Gastrocnemius medialis (tissue), 4 donors: ENCODE measurements around the gene FFAR3. TPM values are rescaled to one million over a fixed set of nuclear protein-coding genes. Genes with fewer than 3 reads are reported as not detected.
"Not testable (repeated sequence)": the region's sequence is repeated elsewhere in the genome, so short reads cannot be mapped to it uniquely, and the experiment has no call there.

ENCODE experiments used
- ATAC-seq, 2 donors: fragments of 150-250 bp; one replicate each; pipeline ENCODE4 v1.9.1; 2016
- DNase-seq, 2 donors: peaks; one replicate each; pipeline ENCODE4 v3.0.0-alpha.2; 2019
- H3K27ac ChIP-seq, 4 donors: fragments of 200-600 bp; sonication (generic); 1 replicate in 1 of 4; 2 replicates in 3 of 4; pipeline ENCODE4 v1.5.1; 2016 to 2018; ENCODE audit warnings: mild to moderate bottlenecking in 2 of 4, moderate library complexity in 1 of 4
- H3K27me3 ChIP-seq, 3 donors: fragments of 200-600 bp; sonication (generic) in 2 of 3; 1 replicate in 1 of 3; 2 replicates in 2 of 3; pipeline versions ENCODE4 v1.5.1 to v1.6.0; 2016 to 2019; ENCODE audit warnings: mild to moderate bottlenecking in 1 of 3, moderate library complexity in 1 of 3
- H3K36me3 ChIP-seq, 2 donors: fragments of 200-600 bp; sonication (generic) in 1 of 2; one replicate each; pipeline ENCODE4 v1.5.1; 2017 to 2018
- H3K4me1 ChIP-seq, 2 donors: fragments of 200-600 bp; sonication (generic) in 1 of 2; one replicate each; pipeline ENCODE4 v1.5.1; 2016 to 2017; ENCODE audit warnings: mild to moderate bottlenecking in 2 of 2
- H3K4me3 ChIP-seq, 4 donors: fragments of 200-600 bp; sonication (generic) in 3 of 4; 1 replicate in 1 of 4; 2 replicates in 3 of 4; pipeline ENCODE4 v1.5.1; 2016 to 2019; ENCODE audit warnings: mild to moderate bottlenecking in 2 of 4
- H3K9me3 ChIP-seq, 3 donors: fragments of 200-600 bp; sonication (generic) in 2 of 3; 1 replicate in 1 of 3; 2 replicates in 2 of 3; pipeline ENCODE4 v1.5.1; 2016 to 2019
- POLR2A ChIP-seq, 2 donors: fragments of 450-650 bp; IDR thresholded peaks; one replicate each; pipeline ENCODE4 v1.6.1; 2017; ENCODE audit warnings: antibody characterized with exemption in 2 of 2, mild to moderate bottlenecking in 2 of 2, moderate library complexity in 2 of 2
- in situ Hi-C, 4 donors: fragments of 200-750 bp; cut with MboI; loops; one replicate each; pipeline versions ENCODE4 v1.15.0 to v1.8.0; 2017; ENCODE audit warnings: low sequenced_read_pairs in 4 of 4
- intact Hi-C: fragments of 100-400 bp; cut with DNase I; formaldehyde crosslinking; loops from one replicate; pipeline ENCODE4 v1.15.1; 2023; ENCODE audit warnings: low total_unique reads
- total RNA-seq, 4 donors: library from RNA; depleted of rRNA; stranded (reverse); fragments of >200 nt; gene quantifications; one replicate each; pipeline versions ENCODE4 v1.1.0 to v1.2.3, GENCODE V29; 2016
- TF ChIP-seq, protein P1 (sequence below), 5 experiments: fragments of 450-650 bp in 3 of 5; fragments of 200-600 bp in 2 of 5; sonication (generic) in 2 of 5; IDR thresholded peaks in 4 of 5; conservative IDR thresholded peaks in 1 of 5; 1 replicate in 4 of 5; 2 replicates in 1 of 5; pipeline ENCODE4 v1.5.1; 2016 to 2019; ENCODE audit warnings: antibody characterized with exemption in 5 of 5, mild to moderate bottlenecking in 3 of 5, moderate library complexity in 3 of 5

FFAR3 gene
- total RNA-seq, 4 donors from 2014 or later = not detected

DNA sequence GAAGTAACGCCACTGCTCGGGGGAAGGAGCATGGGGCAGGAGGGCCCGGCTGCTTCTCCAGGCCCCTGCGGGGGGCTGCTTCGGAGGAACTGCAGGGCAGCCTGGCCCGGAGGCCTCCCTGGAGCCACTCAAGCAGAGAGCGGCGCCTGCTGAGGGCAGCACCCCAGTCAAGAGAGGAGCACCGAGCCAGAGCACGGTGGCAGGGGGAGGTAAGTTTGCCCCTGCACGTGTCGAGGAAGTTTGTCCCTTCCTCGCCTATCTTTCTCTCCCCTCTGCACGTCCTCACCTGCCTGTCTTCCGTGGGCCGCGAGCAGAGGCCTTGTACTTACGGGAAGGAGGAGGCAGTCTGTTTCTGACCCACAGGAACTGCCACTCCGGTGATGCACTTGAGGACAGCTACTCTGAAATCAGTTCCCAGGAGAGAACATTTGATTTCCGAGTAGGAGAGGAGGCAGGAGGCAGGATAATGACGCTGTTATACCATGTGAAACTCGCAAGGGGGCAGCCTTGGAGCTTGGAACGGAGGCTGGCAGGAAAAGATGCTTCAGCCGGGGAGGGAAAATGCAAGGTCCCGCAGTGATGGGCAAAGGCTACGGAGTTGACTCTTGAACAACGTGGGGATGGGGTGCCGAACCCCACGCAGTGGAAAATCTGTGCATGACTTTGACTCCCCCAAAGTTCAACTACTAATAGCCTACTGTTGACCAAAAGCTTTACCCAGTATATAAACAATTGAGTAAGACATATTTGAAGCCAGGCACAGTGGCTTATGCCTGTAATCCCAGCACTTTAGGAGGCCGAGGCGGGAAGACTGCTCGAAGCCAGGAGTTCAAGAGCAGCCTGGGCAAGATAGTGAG lies 5.6 kb upstream of the FFAR3 start:
- intact Hi-C loops = loop anchor here (2.0 to 10.0 kb wide), 2 partner anchors 116 to 142 kb away; partner anchors contain the start of gene KRTDAP
- no peaks in the 10 kb centered on the region for H3K4me1 ChIP-seq
- in situ Hi-C loops = loop anchor here in 1 of 4 donors (10.0 kb wide), 1 partner anchor 122 kb away; no protein-coding TSS in a partner anchor
- no peaks in the 10 kb centered on the region for H3K9me3 ChIP-seq
- H3K36me3 ChIP-seq = no peaks in the 10 kb centered on the region
- DNase-seq = no peak
- no peak for ATAC-seq
- TF ChIP-seq, protein P1, sequence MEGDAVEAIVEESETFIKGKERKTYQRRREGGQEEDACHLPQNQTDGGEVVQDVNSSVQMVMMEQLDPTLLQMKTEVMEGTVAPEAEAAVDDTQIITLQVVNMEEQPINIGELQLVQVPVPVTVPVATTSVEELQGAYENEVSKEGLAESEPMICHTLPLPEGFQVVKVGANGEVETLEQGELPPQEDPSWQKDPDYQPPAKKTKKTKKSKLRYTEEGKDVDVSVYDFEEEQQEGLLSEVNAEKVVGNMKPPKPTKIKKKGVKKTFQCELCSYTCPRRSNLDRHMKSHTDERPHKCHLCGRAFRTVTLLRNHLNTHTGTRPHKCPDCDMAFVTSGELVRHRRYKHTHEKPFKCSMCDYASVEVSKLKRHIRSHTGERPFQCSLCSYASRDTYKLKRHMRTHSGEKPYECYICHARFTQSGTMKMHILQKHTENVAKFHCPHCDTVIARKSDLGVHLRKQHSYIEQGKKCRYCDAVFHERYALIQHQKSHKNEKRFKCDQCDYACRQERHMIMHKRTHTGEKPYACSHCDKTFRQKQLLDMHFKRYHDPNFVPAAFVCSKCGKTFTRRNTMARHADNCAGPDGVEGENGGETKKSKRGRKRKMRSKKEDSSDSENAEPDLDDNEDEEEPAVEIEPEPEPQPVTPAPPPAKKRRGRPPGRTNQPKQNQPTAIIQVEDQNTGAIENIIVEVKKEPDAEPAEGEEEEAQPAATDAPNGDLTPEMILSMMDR (IDR thresholded peaks at IDR 0.05 in 4 of 5, conservative IDR thresholded peaks at IDR 0.05 in 1 of 5) = peak; percentile 6 to 52 (median 48)
- TF ChIP-seq POLR2A (IDR thresholded peaks at IDR 0.05) = no peak
- no peaks in the 10 kb centered on the region for H3K27me3 ChIP-seq
- no peak overlapping the region for H3K4me3 ChIP-seq
- H3K27ac ChIP-seq = no peak overlapping the region

DNA sequence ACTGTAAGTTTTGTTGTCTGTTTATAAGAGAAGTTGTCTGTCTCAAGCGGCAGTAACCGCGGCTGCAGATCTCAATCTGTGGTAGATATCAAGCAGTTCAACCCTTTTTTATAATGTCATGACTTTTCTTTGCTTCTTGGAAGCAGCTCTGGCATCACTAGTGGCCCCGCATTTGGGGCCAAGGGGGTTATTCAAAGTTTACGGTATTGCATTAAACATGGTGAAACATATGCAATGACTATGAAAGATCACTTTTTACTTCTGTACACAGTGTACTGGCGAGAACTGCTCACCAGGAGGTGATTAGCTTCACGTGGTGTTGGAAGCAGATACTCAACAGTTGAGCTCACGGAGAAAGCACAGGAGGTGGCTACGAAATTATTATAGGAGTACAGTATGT lies 4.6 kb upstream of the FFAR3 start:
- Histone ChIP-seq H3K4me3 (no peak overlapping the region), H3K27ac (no peak overlapping the region), H3K9me3 (no peaks in the 10 kb centered on the region), H3K4me1 (no peaks in the 10 kb centered on the region), H3K27me3 (no peaks in the 10 kb centered on the region), H3K36me3 (no peaks in the 10 kb centered on the region)
- DNase-seq (no peak), ATAC-seq (no peak)
- in situ Hi-C loops (loop anchor here in 1 of 4 donors (10.0 kb wide), 1 partner anchor 121 kb away; no protein-coding TSS in a partner anchor), intact Hi-C loops (loop anchor here (2.0 to 10.0 kb wide), 2 partner anchors 115 to 141 kb away; partner anchors contain the start of gene KRTDAP)
- no peak for TF ChIP-seq POLR2A (IDR thresholded peaks at IDR 0.05)
- TF ChIP-seq, protein P1 (IDR thresholded peaks at IDR 0.05 in 4 of 5, conservative IDR thresholded peaks at IDR 0.05 in 1 of 5) = no peak

DNA sequence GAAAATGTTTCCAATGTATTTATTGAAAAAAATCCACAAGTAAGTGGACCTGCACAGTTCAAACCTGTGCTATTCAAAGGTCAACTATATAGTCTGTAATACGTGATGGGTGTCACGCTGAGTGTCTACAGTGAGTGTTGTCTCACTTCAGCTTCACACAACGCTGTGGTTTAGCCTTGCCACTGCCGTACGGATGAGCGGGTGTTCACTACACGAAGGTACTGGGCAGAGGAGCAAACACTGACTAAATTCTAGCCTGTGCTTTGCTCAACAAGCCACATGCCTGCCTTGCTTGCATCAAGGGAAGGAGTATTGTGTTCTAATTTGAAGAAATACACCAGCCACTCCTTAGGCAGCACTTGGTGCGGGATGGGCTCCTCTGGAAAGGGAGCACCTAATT lies 3.4 kb upstream of the FFAR3 start:
- intact Hi-C loops = loop anchor here (10.0 kb wide), 1 partner anchor 140 kb away; the partner anchor contains the start of gene KRTDAP
- Histone ChIP-seq H3K27me3 (no peaks in the 10 kb centered on the region), H3K36me3 (no peaks in the 10 kb centered on the region), H3K9me3 (no peaks in the 10 kb centered on the region), H3K4me3 (no peak overlapping the region), H3K4me1 (no peaks in the 10 kb centered on the region), H3K27ac (no peak overlapping the region)
- in situ Hi-C loops = loop anchor here in 1 of 4 donors (10.0 kb wide), 1 partner anchor 120 kb away; no protein-coding TSS in a partner anchor
- DNase-seq (no peak), ATAC-seq (no peak)
- no peak for TF ChIP-seq POLR2A (IDR thresholded peaks at IDR 0.05)
- TF ChIP-seq, protein P1 (IDR thresholded peaks at IDR 0.05 in 4 of 5, conservative IDR thresholded peaks at IDR 0.05 in 1 of 5) = no peak

DNA sequence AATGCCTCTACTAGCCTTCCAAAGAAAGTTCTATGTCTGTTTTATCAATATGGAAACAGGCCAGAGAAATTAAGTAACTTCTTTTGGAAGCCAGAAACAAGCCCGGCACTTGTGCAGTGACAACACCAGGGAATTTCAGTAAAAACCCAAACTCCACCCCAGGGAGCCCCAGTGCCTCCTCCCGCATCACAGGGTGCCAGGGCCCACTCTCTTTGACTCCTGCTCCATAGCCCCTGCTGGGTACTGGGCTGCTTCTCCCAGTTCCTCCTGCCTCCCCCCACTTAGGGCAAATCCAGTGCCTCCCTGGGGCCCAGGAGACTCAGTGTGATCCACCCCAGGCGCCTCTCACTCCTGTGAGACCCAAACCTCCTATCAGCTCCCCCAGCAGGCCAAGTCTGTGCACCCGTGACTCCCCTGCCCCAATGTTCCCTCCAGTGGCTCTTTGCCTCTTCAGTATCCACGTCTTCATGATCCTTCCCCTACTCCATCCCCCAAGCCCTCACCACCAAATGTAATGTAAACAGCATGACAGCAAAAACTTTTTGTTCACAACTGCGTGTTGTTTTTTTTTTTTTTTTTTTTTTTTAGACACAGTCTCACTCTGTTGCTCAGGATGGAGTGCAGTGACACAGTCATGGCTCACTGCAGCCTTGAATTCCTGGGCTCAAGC lies 2.3 kb upstream of the FFAR3 start:
- ATAC-seq (no peak), DNase-seq (no peak)
- TF ChIP-seq, protein P1 (IDR thresholded peaks at IDR 0.05 in 4 of 5, conservative IDR thresholded peaks at IDR 0.05 in 1 of 5) = no peak
- TF ChIP-seq POLR2A (IDR thresholded peaks at IDR 0.05) = no peak
- no peaks in the 10 kb centered on the region for H3K27me3 ChIP-seq
- H3K36me3 ChIP-seq = no peaks in the 10 kb centered on the region
- H3K27ac ChIP-seq = no peak overlapping the region
- H3K4me3 ChIP-seq = no peak overlapping the region
- no peaks in the 10 kb centered on the region for H3K9me3 ChIP-seq
- H3K4me1 ChIP-seq = no peaks in the 10 kb centered on the region
- intact Hi-C loops (loop anchor here (10.0 kb wide), 1 partner anchor 139 kb away; the partner anchor contains the start of gene KRTDAP), in situ Hi-C loops (loop anchor here in 1 of 4 donors (10.0 kb wide), 1 partner anchor 119 kb away; no protein-coding TSS in a partner anchor)

DNA sequence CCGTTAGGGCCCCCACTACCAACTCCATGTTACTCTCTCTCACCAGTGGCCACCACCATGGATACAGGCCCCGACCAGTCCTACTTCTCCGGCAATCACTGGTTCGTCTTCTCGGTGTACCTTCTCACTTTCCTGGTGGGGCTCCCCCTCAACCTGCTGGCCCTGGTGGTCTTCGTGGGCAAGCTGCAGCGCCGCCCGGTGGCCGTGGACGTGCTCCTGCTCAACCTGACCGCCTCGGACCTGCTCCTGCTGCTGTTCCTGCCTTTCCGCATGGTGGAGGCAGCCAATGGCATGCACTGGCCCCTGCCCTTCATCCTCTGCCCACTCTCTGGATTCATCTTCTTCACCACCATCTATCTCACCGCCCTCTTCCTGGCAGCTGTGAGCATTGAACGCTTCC lies 574 bp downstream of the FFAR3 start:
- not testable (repeated sequence) for ATAC-seq
- in situ Hi-C loops = loop anchor here in 1 of 4 donors (10.0 kb wide), 1 partner anchor 116 kb away; no protein-coding TSS in a partner anchor

DNA sequence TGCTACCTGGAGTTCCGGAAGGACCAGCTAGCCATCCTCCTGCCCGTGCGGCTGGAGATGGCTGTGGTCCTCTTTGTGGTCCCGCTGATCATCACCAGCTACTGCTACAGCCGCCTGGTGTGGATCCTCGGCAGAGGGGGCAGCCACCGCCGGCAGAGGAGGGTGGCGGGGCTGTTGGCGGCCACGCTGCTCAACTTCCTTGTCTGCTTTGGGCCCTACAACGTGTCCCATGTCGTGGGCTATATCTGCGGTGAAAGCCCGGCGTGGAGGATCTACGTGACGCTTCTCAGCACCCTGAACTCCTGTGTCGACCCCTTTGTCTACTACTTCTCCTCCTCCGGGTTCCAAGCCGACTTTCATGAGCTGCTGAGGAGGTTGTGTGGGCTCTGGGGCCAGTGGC lies 1.1 kb downstream of the FFAR3 start:
- not testable (repeated sequence) for H3K4me3 ChIP-seq, DNase-seq, H3K27me3 ChIP-seq, H3K9me3 ChIP-seq, H3K27ac ChIP-seq, H3K36me3 ChIP-seq, ATAC-seq, H3K4me1 ChIP-seq
- intact Hi-C loops = loop anchor here (10.0 kb wide), 1 partner anchor 135 kb away; the partner anchor contains the start of gene KRTDAP
- in situ Hi-C loops = loop anchor here in 1 of 4 donors (10.0 kb wide), 1 partner anchor 115 kb away; no protein-coding TSS in a partner anchor

More for the DNA sequence above, 574 bp downstream of the FFAR3 start:
- H3K4me3 ChIP-seq, H3K36me3 ChIP-seq, H3K27ac ChIP-seq, DNase-seq, H3K27me3 ChIP-seq, H3K4me1 ChIP-seq, H3K9me3 ChIP-seq: not testable (repeated sequence)
- intact Hi-C loops = loop anchor here (10.0 kb wide), 1 partner anchor 136 kb away; the partner anchor contains the start of gene KRTDAP

DNA sequence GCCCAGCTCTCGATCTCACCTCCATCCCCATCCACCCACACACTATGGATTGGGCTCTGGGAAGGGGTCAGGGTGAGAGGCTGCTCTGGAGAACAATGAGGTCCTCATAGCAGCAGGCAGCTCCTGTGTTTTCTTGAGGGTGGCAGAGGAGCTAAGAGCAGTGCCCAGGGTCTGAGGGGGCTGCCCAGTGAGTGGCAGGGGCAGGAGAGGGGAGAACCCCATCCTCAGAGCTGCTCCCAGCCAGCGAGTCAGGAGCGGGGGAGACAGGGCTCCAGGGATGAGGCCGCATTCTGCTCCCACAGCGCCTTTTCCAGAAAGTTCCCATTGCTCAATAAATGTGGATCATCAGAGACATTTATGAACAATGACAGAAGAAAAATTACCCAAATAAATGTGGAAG lies 1.8 kb downstream of the FFAR3 start:
- H3K4me3 ChIP-seq, H3K27ac ChIP-seq, H3K9me3 ChIP-seq, H3K36me3 ChIP-seq, intact Hi-C loops, DNase-seq, ATAC-seq, H3K27me3 ChIP-seq, in situ Hi-C loops, H3K4me1 ChIP-seq: not testable (repeated sequence)
